Smooth muscle cell (in vitro differentiated cells): Measurements from ENCODE around the gene UGT1A7. TPM values are rescaled to one million over a fixed set of nuclear protein-coding genes. Genes with fewer than 3 reads are reported as not detected.

Experiments used
- DNase-seq: peaks from one replicate; lab custom pipeline; 2025; ENCODE audit not compliant: unreplicated experiment; lab: John Stamatoyannopoulos, UW
- H2AFZ ChIP-seq: fragments of 200-600 bp; sonication (generic); 2 replicates; pipeline ENCODE4 v1.6.0; 2016; ENCODE audit warnings: antibody characterized with exemption, low read depth, mild to moderate bottlenecking
- H3F3A ChIP-seq: fragments of 200-600 bp; sonication (generic); 2 replicates; pipeline ENCODE4 v1.6.0; 2017; ENCODE audit warnings: antibody characterized with exemption, low read depth
- H3K27ac ChIP-seq: fragments of 200-600 bp; sonication (generic); 2 replicates; pipeline ENCODE4 v1.5.1; 2016; ENCODE audit warnings: low read depth, mild to moderate bottlenecking
- H3K27me3 ChIP-seq: fragments of 200-600 bp; sonication (generic); 2 replicates; pipeline ENCODE4 v1.6.1; 2016; ENCODE audit warnings: low read depth, mild to moderate bottlenecking
- H3K36me3 ChIP-seq: fragments of 200-600 bp; sonication (generic); 2 replicates; pipeline ENCODE4 v1.5.1; 2016; ENCODE audit warnings: low read depth
- H3K4me1 ChIP-seq: fragments of 200-600 bp; sonication (generic); 2 replicates; pipeline ENCODE4 v1.5.1; 2016; ENCODE audit warnings: low read depth
- H3K4me2 ChIP-seq: fragments of 200-600 bp; sonication (generic); 2 replicates; pipeline ENCODE4 v1.6.0; 2016; ENCODE audit warnings: mild to moderate bottlenecking
- H3K4me3 ChIP-seq: fragments of 200-600 bp; sonication (generic); 2 replicates; pipeline ENCODE4 v1.5.1; 2016; ENCODE audit warnings: mild to moderate bottlenecking
- H3K79me2 ChIP-seq: fragments of 200-600 bp; sonication (generic); 2 replicates; pipeline ENCODE4 v1.6.0; 2016; ENCODE audit warnings: low read depth, mild to moderate bottlenecking
- H3K9ac ChIP-seq: fragments of 200-600 bp; sonication (generic); 2 replicates; pipeline ENCODE4 v1.6.0; 2016; ENCODE audit warnings: low read depth
- H3K9me3 ChIP-seq: fragments of 200-600 bp; sonication (generic); replicated peaks from 2 replicates; pipeline ENCODE4 v1.5.1; 2016; ENCODE audit warnings: low read depth
- H4K20me1 ChIP-seq: fragments of 200-600 bp; sonication (generic); 2 replicates; pipeline ENCODE4 v1.6.0; 2016; ENCODE audit warnings: low read depth
- WGBS: methylation state at CpG from one replicate; pipeline ENCODE4 v1.1.7; 2016; ENCODE audit warnings: low lambda C conversion rate; 5-methylcytosine and 5-hydroxymethylcytosine counted together
- polyA plus RNA-seq: library from polyadenylated mRNA; unstranded; fragments of >200 nt; fragmentation: Nextera tagmentation; extraction: Ambion mirVana; gene quantifications from 2 replicates; pipeline ENCODE4 v1.2.1, GENCODE V29; 2016
- total RNA-seq: library from RNA; depleted of rRNA; stranded (reverse); fragments of >200 nt; gene quantifications from 2 replicates; pipeline ENCODE4 v1.2.3, GENCODE V29; 2014
- TF ChIP-seq, protein P1 (sequence below): fragments of 200-600 bp; sonication (generic); IDR thresholded peaks from 2 replicates; pipeline ENCODE4 v1.5.1; 2017; ENCODE audit warnings: borderline replicate concordance, mild to moderate bottlenecking, antibody characterized with exemption; ENCODE audit not compliant: insufficient read depth, poor library complexity, severe bottlenecking

Gene UGT1A7
- total and polyA plus RNA-seq, 2 experiments from 2014 or later = not detected

DNA sequence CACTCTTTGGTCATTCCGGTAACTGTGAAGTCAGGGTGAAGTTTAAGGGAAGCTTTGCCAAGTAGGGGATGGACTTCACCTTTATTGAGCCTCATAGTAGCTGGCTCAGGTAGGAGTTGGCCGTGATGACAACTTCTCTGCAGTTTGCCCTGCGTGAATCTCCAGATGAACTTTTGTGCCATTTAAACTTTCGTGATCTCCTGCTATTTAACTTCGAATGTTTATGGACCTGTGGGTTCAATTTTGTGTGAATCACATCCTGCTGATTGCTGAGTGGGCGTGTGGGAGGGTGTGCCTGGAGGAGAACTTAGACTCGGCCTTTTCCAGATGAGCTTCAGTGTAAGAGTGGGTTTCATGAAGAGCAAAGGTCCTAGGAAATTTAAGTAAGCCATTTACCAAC is 82.6 kb downstream of the UGT1A7 start:
- H3K27ac ChIP-seq = peak overlapping the region; percentile 77

DNA sequence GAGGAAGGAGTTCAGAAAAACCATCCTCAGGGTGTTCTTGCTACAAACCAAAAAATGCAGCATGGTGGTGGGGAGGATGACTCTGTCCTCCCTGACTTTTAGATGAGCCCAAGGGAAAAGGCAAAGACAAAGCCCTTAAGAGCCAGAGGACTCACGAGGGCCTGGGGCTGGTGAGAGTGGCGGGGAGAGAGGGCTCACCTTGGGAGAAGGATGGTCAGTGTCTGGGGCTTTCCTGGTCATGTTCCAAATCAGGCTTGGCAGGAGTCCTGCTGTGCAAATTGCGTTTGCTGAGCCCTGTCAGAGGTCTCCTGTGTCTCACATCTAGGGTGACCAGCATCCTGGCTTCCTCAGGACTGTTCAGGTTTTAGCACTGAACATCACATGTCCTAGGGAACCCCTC is 83.1 kb downstream of the UGT1A7 start:
- no peaks in the 10 kb centered on the region for H4K20me1 ChIP-seq
- no peaks in the 10 kb centered on the region for H3K79me2 ChIP-seq
- H3K4me2 ChIP-seq = peak overlapping the region; percentile 34
- H3K9me3 ChIP-seq = no peaks in the 10 kb centered on the region
- no peaks in the 10 kb centered on the region for H3K4me1 ChIP-seq
- no peaks in the 10 kb centered on the region for H3K36me3 ChIP-seq
- H3K9ac ChIP-seq = no peak overlapping the region
- 65% methylated on average over 3 of the region's 3 CpGs for WGBS
- TF ChIP-seq, protein P1, sequence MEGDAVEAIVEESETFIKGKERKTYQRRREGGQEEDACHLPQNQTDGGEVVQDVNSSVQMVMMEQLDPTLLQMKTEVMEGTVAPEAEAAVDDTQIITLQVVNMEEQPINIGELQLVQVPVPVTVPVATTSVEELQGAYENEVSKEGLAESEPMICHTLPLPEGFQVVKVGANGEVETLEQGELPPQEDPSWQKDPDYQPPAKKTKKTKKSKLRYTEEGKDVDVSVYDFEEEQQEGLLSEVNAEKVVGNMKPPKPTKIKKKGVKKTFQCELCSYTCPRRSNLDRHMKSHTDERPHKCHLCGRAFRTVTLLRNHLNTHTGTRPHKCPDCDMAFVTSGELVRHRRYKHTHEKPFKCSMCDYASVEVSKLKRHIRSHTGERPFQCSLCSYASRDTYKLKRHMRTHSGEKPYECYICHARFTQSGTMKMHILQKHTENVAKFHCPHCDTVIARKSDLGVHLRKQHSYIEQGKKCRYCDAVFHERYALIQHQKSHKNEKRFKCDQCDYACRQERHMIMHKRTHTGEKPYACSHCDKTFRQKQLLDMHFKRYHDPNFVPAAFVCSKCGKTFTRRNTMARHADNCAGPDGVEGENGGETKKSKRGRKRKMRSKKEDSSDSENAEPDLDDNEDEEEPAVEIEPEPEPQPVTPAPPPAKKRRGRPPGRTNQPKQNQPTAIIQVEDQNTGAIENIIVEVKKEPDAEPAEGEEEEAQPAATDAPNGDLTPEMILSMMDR = no peak
- no peak for DNase-seq
- no peaks in the 10 kb centered on the region for H3K27me3 ChIP-seq
- no peak overlapping the region for H3K4me3 ChIP-seq
- H3F3A ChIP-seq = no peaks in the 10 kb centered on the region
- H2AFZ ChIP-seq = peak overlapping the region; percentile 5
- peak overlapping the region; percentile 77 for H3K27ac ChIP-seq

More for the DNA sequence above, 82.6 kb downstream of the UGT1A7 start:
- Histone ChIP-seq H3F3A (no peaks in the 10 kb centered on the region), H3K79me2 (no peaks in the 10 kb centered on the region), H3K4me1 (no peaks in the 10 kb centered on the region), H3K4me2 (peak overlapping the region; percentile 34), H3K36me3 (no peaks in the 10 kb centered on the region), H2AFZ (peak overlapping the region; percentile 5), H3K9me3 (no peaks in the 10 kb centered on the region), H3K27me3 (no peaks in the 10 kb centered on the region), H3K4me3 (no peak overlapping the region), H3K9ac (no peak overlapping the region), H4K20me1 (no peaks in the 10 kb centered on the region)
- 47% methylated on average over 7 of the region's 7 CpGs for WGBS
- TF ChIP-seq, protein P1 = no peak
- no peak for DNase-seq

DNA sequence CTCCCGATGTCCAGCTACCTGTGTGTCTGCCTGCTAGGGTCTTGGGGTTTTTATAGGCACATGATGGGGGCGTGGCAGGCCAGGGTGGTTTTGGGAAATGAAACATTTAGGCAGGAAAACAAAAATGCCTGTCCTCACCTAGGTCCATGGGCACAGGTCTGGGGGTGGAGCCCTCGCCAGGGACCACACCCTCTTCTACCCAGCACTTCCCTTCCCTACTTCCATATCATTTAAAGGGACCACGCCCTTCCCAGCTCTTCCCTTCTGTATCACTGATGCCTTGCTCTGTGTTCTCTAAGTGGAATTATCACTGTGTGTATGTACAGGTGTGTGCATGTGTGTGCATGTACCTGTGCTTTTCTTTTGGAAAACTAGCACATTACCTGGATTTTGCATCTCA is 84.7 kb downstream of the UGT1A7 start:
- no peaks in the 10 kb centered on the region for H3K36me3 ChIP-seq
- 85% methylated on average over 4 of the region's 4 CpGs for WGBS
- no peak for DNase-seq

DNA sequence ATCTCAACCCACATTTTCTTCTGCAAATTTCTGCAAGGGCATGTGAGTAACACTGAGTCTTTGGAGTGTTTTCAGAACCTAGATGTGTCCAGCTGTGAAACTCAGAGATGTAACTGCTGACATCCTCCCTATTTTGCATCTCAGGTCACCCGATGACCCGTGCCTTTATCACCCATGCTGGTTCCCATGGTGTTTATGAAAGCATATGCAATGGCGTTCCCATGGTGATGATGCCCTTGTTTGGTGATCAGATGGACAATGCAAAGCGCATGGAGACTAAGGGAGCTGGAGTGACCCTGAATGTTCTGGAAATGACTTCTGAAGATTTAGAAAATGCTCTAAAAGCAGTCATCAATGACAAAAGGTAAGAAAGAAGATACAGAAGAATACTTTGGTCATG is 86.4 kb downstream of the UGT1A7 start:
- Histone ChIP-seq H3K27me3 (no peaks in the 10 kb centered on the region), H3K79me2 (no peaks in the 10 kb centered on the region), H3K4me2 (no peak overlapping the region), H3K4me1 (no peaks in the 10 kb centered on the region), H2AFZ (no peak overlapping the region), H3K4me3 (no peak overlapping the region), H3K9ac (no peak overlapping the region), H3K27ac (no peak overlapping the region), H3K36me3 (no peaks in the 10 kb centered on the region), H4K20me1 (no peaks in the 10 kb centered on the region), H3K9me3 (no peaks in the 10 kb centered on the region), H3F3A (no peaks in the 10 kb centered on the region)
- TF ChIP-seq, protein P1 = no peak
- 88% methylated on average over 4 of the region's 4 CpGs for WGBS
- DNase-seq = no peak

More for the DNA sequence above, 84.7 kb downstream of the UGT1A7 start:
- no peak overlapping the region for H3K4me3 ChIP-seq
- no peaks in the 10 kb centered on the region for H3K4me1 ChIP-seq
- H4K20me1 ChIP-seq = no peaks in the 10 kb centered on the region
- no peak overlapping the region for H2AFZ ChIP-seq
- no peak overlapping the region for H3K9ac ChIP-seq
- no peaks in the 10 kb centered on the region for H3K9me3 ChIP-seq
- H3K4me2 ChIP-seq = no peak overlapping the region
- no peaks in the 10 kb centered on the region for H3K79me2 ChIP-seq
- no peak overlapping the region for H3K27ac ChIP-seq
- H3K27me3 ChIP-seq = no peaks in the 10 kb centered on the region
- H3F3A ChIP-seq = no peaks in the 10 kb centered on the region
- TF ChIP-seq, protein P1 = no peak
